LNCaP clone FGC (cell line): Measurements from ENCODE around the gene DCAKD.

ENCODE experiments used
- DNase-seq: peaks from one replicate; pipeline ENCODE4 v3.0.0-alpha.2; 2011; ENCODE audit warnings: low read depth
- H3K4me3 ChIP-seq: 2 replicates; pipeline ENCODE4 v1.5.1; 2011; ENCODE audit warnings: mild to moderate bottlenecking, low read depth, low read length, control low read depth
- CTCF ChIP-seq: IDR thresholded peaks from 2 replicates; pipeline ENCODE4 v1.5.1; 2012; ENCODE audit warnings: mild to moderate bottlenecking; ENCODE audit not compliant: control insufficient read depth, insufficient read depth; ENCODE audit errors: extremely low read depth

The DCAKD gene

GRCh38 chr17:44995436-44996001, 55.9 kb downstream of the DCAKD start:
- H3K4me3 ChIP-seq: no peak overlapping the region
- DNase-seq: no peak
- no peak for TF ChIP-seq CTCF

- no peak for DNase-seq
- no peak for TF ChIP-seq CTCF
- H3K4me3 ChIP-seq: no peak overlapping the region
Measured at GRCh38 chr17:44992242-44992939, 59.0 kb downstream of the DCAKD start.

GRCh38 chr17:44990994-44991393, 60.4 kb downstream of the DCAKD start:
- DNase-seq: no peak
- no peak for TF ChIP-seq CTCF
- H3K4me3 ChIP-seq: no peak overlapping the region

DNA sequence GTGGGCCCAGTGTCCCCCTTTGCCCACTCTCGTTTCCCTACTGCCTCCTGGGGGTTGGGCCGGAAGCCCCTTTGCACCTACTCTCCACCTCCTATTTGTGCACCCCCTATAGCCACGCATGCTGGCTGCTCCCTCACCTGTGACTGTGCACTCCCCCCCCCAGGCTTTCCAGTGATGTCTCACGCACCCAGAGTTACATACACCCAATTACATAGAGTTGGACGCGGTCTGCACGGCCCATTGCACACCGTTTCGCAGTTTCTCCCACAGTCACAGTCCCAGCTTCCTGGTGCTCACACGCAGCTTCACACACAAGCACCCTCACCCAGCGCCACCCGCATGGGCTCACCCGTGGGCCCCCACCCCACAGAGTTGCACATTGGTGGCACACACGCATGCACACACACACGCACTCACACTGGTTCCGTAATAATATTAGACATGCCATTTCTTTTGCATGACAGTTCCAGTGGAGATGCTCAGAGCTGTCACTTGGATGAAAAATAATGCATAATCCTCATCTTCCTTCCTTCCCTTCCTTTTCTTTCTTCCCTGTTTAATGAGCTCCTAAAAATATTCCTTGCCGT, 61.8 kb downstream of the DCAKD start:
- no peak overlapping the region for H3K4me3 ChIP-seq
- DNase-seq: no peak
- TF ChIP-seq CTCF: no peak

- TF ChIP-seq CTCF: no peak
- H3K4me3 ChIP-seq: no peak overlapping the region
- DNase-seq: no peak
Measured at GRCh38 chr17:44988044-44988942, 63.1 kb downstream of the DCAKD start.

DNA sequence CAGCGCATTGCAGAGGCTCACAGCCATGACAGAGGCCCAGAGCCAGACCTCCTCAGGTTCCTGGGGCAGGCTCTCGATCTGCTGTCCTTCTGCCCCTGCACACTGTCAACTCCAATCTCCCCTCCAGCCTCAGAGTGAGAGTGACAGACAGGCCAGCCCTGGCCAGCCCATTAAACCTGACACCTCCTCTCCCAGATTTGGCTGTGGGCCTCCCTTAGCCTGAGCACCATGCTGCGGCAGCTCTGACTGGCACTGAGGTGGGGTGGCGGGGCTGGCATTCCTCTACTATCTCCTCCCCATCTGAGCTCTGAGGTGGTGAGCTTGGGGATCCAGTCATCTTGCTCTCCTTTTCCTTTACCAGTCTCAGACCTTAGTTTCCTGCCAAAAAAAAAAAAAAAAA, 67.9 kb downstream of the DCAKD start:
- no peak for TF ChIP-seq CTCF
- no peak for DNase-seq
- no peak overlapping the region for H3K4me3 ChIP-seq
